GM12892 (cell line): Measurements from ENCODE around the gene TSPAN15.

Experiments
- POLR2A ChIP-seq: IDR thresholded peaks from 2 replicates; pipeline ENCODE4 v1.6.1; 2011; ENCODE audit warnings: low read depth, low read length, control low read depth
- POLR2AphosphoS5 ChIP-seq: IDR thresholded peaks from 2 replicates; pipeline ENCODE4 v1.6.1; 2011; ENCODE audit warnings: low read depth, low read length, control low read depth
- TAF1 ChIP-seq: IDR thresholded peaks from 2 replicates; pipeline ENCODE4 v1.6.1; 2011; ENCODE audit warnings: low read depth, mild to moderate bottlenecking, control low read depth, low read length, borderline replicate concordance

DNA sequence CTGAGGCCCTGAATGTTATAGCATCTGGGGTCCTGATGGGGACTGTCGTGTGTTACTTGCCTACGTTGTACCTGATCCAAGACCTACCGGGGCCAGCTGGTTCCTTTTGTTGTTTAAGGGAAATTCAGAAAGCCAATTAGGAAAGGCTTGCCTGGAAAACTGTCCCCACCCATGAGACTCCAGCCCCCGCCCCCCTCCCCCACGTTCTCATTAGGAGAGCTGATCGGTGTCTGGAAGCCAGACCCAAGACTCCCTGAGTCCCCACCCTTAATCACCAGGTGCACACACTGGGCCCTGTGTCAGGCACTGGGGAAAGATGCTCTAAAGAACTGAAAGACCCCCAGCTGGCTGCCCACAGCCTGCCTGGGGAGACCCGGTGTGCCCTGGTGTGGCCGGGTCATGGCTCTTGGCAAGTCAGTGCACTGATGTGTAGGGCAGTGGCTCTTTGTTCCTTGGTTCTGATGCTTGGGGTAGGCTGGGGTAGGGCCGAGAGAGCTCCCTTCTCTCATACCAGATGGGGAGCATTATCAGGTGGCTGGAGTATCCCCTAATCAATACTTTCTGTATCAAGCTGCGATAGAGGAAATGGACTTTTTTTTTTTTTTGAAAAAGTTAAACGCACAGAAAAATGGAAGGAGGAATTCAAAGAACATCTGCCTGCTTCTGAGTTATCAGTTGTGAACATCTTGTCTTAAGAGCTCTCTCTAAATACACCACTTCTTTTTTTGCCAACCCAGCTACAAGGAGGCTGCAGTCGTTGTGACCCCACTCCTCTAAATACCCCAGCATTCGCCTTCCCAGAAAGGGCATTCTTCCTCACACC is 16.9 kb downstream of the TSPAN15 start:
- TF ChIP-seq TAF1 = no peak
- no peak for TF ChIP-seq POLR2A
- no peak for TF ChIP-seq POLR2AphosphoS5
